HG03565 (cell line): Measurements from ENCODE around the gene DLG2.
A peak's percentile ranks its signal among the peaks of the same experiment; 100 is the strongest.
"Not testable (repeated sequence)": the region's sequence is repeated elsewhere in the genome, so short reads cannot be mapped to it uniquely, and the experiment has no call there.

Source experiments
- ATAC-seq: cut with Tn5 transposase; IDR thresholded peaks from one replicate; pipeline ENCODE4 v1.9.1; 2021; ENCODE audit warnings: mild to moderate bottlenecking, moderate library complexity; ENCODE audit not compliant: unreplicated experiment

Gene DLG2

GRCh38 chr11:83785942-83786341 is 1841.2 kb downstream of the DLG2 start:
- no peak for ATAC-seq

- ATAC-seq, result no peak
Measured at GRCh38 chr11:83784419-83784818, 1842.7 kb downstream of the DLG2 start.

- ATAC-seq, result no peak
Measured at GRCh38 chr11:83782329-83782728, 1844.8 kb downstream of the DLG2 start.

GRCh38 chr11:83779876-83780275 is 1847.3 kb downstream of the DLG2 start:
- ATAC-seq, result no peak

GRCh38 chr11:83778596-83778995 is 1848.5 kb downstream of the DLG2 start:
- no peak for ATAC-seq

GRCh38 chr11:83773950-83774880 is 1852.9 kb downstream of the DLG2 start:
- ATAC-seq, result no peak

GRCh38 chr11:83768489-83768888 is 1858.7 kb downstream of the DLG2 start:
- ATAC-seq, result no peak

GRCh38 chr11:83766932-83767331 is 1860.2 kb downstream of the DLG2 start:
- no peak for ATAC-seq

- ATAC-seq, result peak; percentile 85
Measured at GRCh38 chr11:83764643-83765042, 1862.5 kb downstream of the DLG2 start.

- no peak for ATAC-seq
Measured at GRCh38 chr11:83760932-83761331, 1866.2 kb downstream of the DLG2 start.

GRCh38 chr11:83759148-83759547 is 1868.0 kb downstream of the DLG2 start:
- ATAC-seq, result no peak

GRCh38 chr11:83751041-83751440 is 1876.1 kb downstream of the DLG2 start:
- ATAC-seq, result no peak

- ATAC-seq, result no peak
Measured at GRCh38 chr11:83746921-83747585, 1880.1 kb downstream of the DLG2 start.

GRCh38 chr11:83744620-83745192 is 1882.4 kb downstream of the DLG2 start:
- no peak for ATAC-seq

GRCh38 chr11:83736684-83737083 is 1890.5 kb downstream of the DLG2 start:
- ATAC-seq, result no peak

GRCh38 chr11:83734120-83734519 is 1893.0 kb downstream of the DLG2 start:
- no peak for ATAC-seq

GRCh38 chr11:83731288-83731687 is 1895.9 kb downstream of the DLG2 start:
- ATAC-seq, result not testable (repeated sequence)

- ATAC-seq, result no peak
Measured at GRCh38 chr11:83728281-83728680, 1898.9 kb downstream of the DLG2 start.

- ATAC-seq, result no peak
Measured at GRCh38 chr11:83727251-83727650, 1899.9 kb downstream of the DLG2 start.

GRCh38 chr11:83726316-83726715 is 1900.8 kb downstream of the DLG2 start:
- ATAC-seq, result no peak

GRCh38 chr11:83725728-83726127 is 1901.4 kb downstream of the DLG2 start:
- peak; percentile 64 for ATAC-seq

GRCh38 chr11:83725269-83725560 is 1901.9 kb downstream of the DLG2 start:
- no peak for ATAC-seq
